ENCODE measurements around the gene GPRC6A.

The GPRC6A gene, protein sequence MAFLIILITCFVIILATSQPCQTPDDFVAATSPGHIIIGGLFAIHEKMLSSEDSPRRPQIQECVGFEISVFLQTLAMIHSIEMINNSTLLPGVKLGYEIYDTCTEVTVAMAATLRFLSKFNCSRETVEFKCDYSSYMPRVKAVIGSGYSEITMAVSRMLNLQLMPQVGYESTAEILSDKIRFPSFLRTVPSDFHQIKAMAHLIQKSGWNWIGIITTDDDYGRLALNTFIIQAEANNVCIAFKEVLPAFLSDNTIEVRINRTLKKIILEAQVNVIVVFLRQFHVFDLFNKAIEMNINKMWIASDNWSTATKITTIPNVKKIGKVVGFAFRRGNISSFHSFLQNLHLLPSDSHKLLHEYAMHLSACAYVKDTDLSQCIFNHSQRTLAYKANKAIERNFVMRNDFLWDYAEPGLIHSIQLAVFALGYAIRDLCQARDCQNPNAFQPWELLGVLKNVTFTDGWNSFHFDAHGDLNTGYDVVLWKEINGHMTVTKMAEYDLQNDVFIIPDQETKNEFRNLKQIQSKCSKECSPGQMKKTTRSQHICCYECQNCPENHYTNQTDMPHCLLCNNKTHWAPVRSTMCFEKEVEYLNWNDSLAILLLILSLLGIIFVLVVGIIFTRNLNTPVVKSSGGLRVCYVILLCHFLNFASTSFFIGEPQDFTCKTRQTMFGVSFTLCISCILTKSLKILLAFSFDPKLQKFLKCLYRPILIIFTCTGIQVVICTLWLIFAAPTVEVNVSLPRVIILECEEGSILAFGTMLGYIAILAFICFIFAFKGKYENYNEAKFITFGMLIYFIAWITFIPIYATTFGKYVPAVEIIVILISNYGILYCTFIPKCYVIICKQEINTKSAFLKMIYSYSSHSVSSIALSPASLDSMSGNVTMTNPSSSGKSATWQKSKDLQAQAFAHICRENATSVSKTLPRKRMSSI

DNA sequence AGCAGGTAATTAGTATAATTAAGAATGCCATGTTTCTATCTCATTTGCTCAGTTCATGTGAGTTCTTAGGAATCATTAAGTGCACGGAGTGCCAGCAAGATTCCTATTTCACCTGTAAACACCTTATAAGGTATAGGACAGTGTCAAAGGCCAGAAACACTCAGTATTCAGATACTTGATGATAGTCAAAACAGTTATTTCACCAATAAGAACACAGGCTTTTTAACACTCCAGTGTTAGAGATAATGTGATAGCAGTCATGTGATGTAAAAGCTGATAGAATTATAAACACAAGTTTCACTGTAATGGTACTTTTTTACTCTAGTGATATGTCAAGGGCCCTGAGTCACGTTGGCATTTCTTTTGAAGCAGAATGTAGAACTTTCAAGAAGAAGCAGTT, at the start of gene GPRC6A:
TSS of gene GPRC6A (minus strand) at position 101 of the 400 bp plus-strand sequence. CDS start at position 31, 70 bp downstream.
- no peak for TF ChIP-seq CTCF (IDR thresholded peaks at IDR 0.05; ENCODE audit: borderline replicate concordance, control extremely low read depth, extremely low read depth, insufficient read depth, missing control alignments)
- in situ Hi-C loops (cut with MboI; ENCODE audit: low sequenced_read_pairs, unreplicated experiment), result no loop called here
- DNase-seq (ENCODE audit: low spot score), result no peak

DNA sequence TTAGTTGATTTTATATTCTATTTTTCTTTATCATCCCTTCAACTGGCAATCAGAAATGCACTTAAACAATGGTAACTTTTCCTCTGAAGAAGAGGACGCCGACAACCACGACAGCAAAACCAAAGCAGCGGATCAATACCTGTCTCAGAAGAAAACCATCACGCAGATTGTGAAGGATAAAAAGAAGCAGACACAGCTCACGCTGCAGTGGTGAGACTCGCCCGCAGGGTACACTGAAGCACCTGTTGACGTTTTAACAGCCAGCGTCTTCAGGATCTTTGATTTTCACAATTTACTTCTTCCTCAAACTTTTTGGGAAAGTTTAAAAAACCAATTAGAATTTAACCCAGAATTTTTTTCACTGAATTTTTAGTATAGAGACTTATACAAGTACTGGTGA, 48.9 kb upstream of the GPRC6A start:
- TF ChIP-seq CTCF (IDR thresholded peaks at IDR 0.05; ENCODE audit: borderline replicate concordance, control extremely low read depth, extremely low read depth, insufficient read depth, missing control alignments), result no peak
- DNase-seq (ENCODE audit: low spot score), result no peak
- in situ Hi-C loops (cut with MboI; ENCODE audit: low sequenced_read_pairs, unreplicated experiment), result no loop called here

- TF ChIP-seq CTCF (IDR thresholded peaks at IDR 0.05; ENCODE audit: borderline replicate concordance, control extremely low read depth, extremely low read depth, insufficient read depth, missing control alignments), result no peak
- in situ Hi-C loops (cut with MboI; ENCODE audit: low sequenced_read_pairs, unreplicated experiment), result no loop called here
- DNase-seq (ENCODE audit: low spot score), result peak; percentile 27
These were observed 48.0 kb upstream of the GPRC6A start, which contains the start of gene RFX6 for GRCh38 chr6:116876635-116877611. RFX6 (plus strand) TSS chr6:116877242; CDS start chr6:116877276, 34 bp downstream.

- no peak for TF ChIP-seq CTCF (IDR thresholded peaks at IDR 0.05; ENCODE audit: borderline replicate concordance, control extremely low read depth, extremely low read depth, insufficient read depth, missing control alignments)
- in situ Hi-C loops (cut with MboI; ENCODE audit: low sequenced_read_pairs, unreplicated experiment), result no loop called here
- no peak for DNase-seq (ENCODE audit: low spot score)
These were observed 47.2 kb upstream of the GPRC6A start for GRCh38 chr6:116876107-116876506.

DNA sequence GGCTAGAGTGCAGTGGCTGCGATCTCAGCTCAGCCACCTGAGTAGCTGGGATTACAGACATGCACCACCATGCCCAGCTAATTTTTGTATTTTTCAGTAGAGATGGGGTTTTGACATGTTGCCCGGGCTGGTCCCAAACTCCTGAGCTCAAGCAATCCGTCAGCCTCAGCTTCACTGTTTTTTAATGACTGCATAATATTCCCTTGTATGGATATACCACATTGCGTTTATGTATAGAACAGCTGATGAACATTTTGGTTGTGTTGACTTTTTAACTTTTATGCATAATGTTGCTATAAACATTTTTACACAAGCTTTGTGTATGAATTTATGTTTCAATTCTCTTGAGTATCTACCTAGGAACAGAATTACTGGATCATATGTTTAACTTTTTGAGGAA, 43.9 kb upstream of the GPRC6A start:
- no peak for DNase-seq (ENCODE audit: low spot score)
- in situ Hi-C loops (cut with MboI; ENCODE audit: low sequenced_read_pairs, unreplicated experiment), result no loop called here
- TF ChIP-seq CTCF (IDR thresholded peaks at IDR 0.05; ENCODE audit: borderline replicate concordance, control extremely low read depth, extremely low read depth, insufficient read depth, missing control alignments), result no peak
